K562 (cell line): ENCODE data around the gene CDC6. TPM values are rescaled to one million over a fixed set of nuclear protein-coding genes. Genes with fewer than 3 reads are reported as not detected.

Experiments used
- ATF2 ChIP-seq: sonication (generic); formaldehyde crosslinking; IDR thresholded peaks from 2 replicates; pipeline ENCODE4 v1.8.1; 2022; ENCODE audit warnings: missing genetic modification reagents
- CBX3 ChIP-seq, 2 experiments: IDR thresholded peaks; 1 replicate in 1 of 2; 2 replicates in 1 of 2; pipeline ENCODE4 v1.6.1; 2012; ENCODE audit warnings: inconsistent platforms in 2 of 2, low read length in 2 of 2, borderline replicate concordance in 1 of 2, control low read depth in 1 of 2
- CCAR2 ChIP-seq: fragments of 200-400 bp; formaldehyde crosslinking; IDR thresholded peaks from 2 replicates; pipeline ENCODE4 v1.6.1; 2017; ENCODE audit warnings: mild to moderate bottlenecking, low read depth, low read length
- CEBPZ ChIP-seq: fragments of 150-350 bp; IDR thresholded peaks from 2 replicates; pipeline ENCODE4 v1.6.1; 2014; ENCODE audit warnings: low read depth, mild to moderate bottlenecking, low read length, borderline replicate concordance
- CTCFL ChIP-seq: IDR thresholded peaks from 2 replicates; pipeline ENCODE4 v1.6.1; 2011; ENCODE audit warnings: borderline replicate concordance, low read depth, mild to moderate bottlenecking, moderate library complexity, low read length; ENCODE audit not compliant: insufficient read depth, poor library complexity, severe bottlenecking
- EP400 ChIP-seq: fragments of 450-650 bp; IDR thresholded peaks from 2 replicates; pipeline ENCODE4 v1.6.1; 2017; ENCODE audit warnings: antibody characterized with exemption, mild to moderate bottlenecking, moderate library complexity
- GTF2B ChIP-seq: IDR thresholded peaks from 2 replicates; pipeline ENCODE4 v1.6.1; 2011; ENCODE audit not compliant: insufficient read length; ENCODE audit errors: extremely low read depth
- KAT8 ChIP-seq: fragments of 450-650 bp; IDR thresholded peaks from 2 replicates; pipeline ENCODE4 v1.6.1; 2016; ENCODE audit warnings: low read depth, mild to moderate bottlenecking
- KLF1 ChIP-seq: fragments of 450-650 bp; IDR thresholded peaks from 2 replicates; pipeline ENCODE4 v1.6.1; 2016; ENCODE audit warnings: missing genetic modification characterization, missing compliant biosample characterization
- NR3C1 ChIP-seq: sonication (generic); formaldehyde crosslinking; IDR thresholded peaks from 2 replicates; pipeline ENCODE4 v1.8.1; 2022; ENCODE audit warnings: missing genetic modification reagents
- PCBP1 ChIP-seq: fragments of 200-400 bp; formaldehyde crosslinking; IDR thresholded peaks from 2 replicates; pipeline ENCODE4 v1.6.1; 2018; ENCODE audit warnings: mild to moderate bottlenecking, low read depth, low read length; ENCODE audit not compliant: poor library complexity, severe bottlenecking
- PML ChIP-seq: IDR thresholded peaks from 2 replicates; pipeline ENCODE4 v1.6.1; 2012; ENCODE audit warnings: low read length, inconsistent platforms
- RNF2 ChIP-seq: sonication (generic); IDR thresholded peaks from 2 replicates; pipeline ENCODE4 v1.6.1; 2016
- STAT5B ChIP-seq: fragments of 250-450 bp; sonication (Bioruptor Pico); IDR thresholded peaks from 2 replicates; pipeline ENCODE4 v1.8.0; 2021; ENCODE audit warnings: mild to moderate bottlenecking, inconsistent platforms
- TEAD4 ChIP-seq, 2 experiments: sonication (generic) in 1 of 2; formaldehyde crosslinking in 1 of 2; IDR thresholded peaks; 2 replicates each; pipeline versions ENCODE4 v1.6.1 to v1.8.0; 2012 to 2022; ENCODE audit warnings: borderline replicate concordance in 1 of 2, inconsistent platforms in 1 of 2, low read length in 1 of 2, mild to moderate bottlenecking in 1 of 2, missing genetic modification reagents in 1 of 2
- THRB ChIP-seq: fragments of 450-650 bp; formaldehyde crosslinking; conservative IDR thresholded peaks from 2 replicates; pipeline ENCODE4 v1.4.0; 2022; ENCODE audit warnings: mild to moderate bottlenecking, missing genetic modification characterization
- ZNF212 ChIP-seq: fragments of 450-650 bp; formaldehyde crosslinking; IDR thresholded peaks from 2 replicates; pipeline ENCODE4 v1.4.0; 2020; ENCODE audit warnings: mild to moderate bottlenecking
- ZNF561 ChIP-seq: fragments of 450-650 bp; formaldehyde crosslinking; conservative IDR thresholded peaks from 2 replicates; pipeline ENCODE4 v1.4.0; 2020; ENCODE audit warnings: mild to moderate bottlenecking, moderate library complexity
- polyA plus RNA-seq, 8 experiments: library from polyadenylated mRNA; depleted of rRNA in 4 of 8; stranded (reverse) in 5 of 8; unstranded in 3 of 8; fragments of >200 nt; fragmentation: Nextera tagmentation in 2 of 8; fragmentation: Illumina TruSeq in 1 of 8; extraction: Ambion mirVana in 2 of 8; extraction: Trizol in 1 of 8; gene quantifications; 2 replicates each; pipeline versions ENCODE4 v1.2.1 to v1.2.3, GENCODE V29; 2011 to 2014; ENCODE audit warnings: inconsistent platforms in 1 of 8, missing spikeins in 1 of 8
- total RNA-seq, 7 experiments: library from RNA; depleted of rRNA in 6 of 7; stranded (reverse); fragments of >200 nt in 6 of 7; fragmentation: Illumina TruSeq in 2 of 7; extraction: Trizol in 2 of 7; gene quantifications; 2 replicates each; pipeline versions ENCODE4 v1.2.1 to v1.2.3, GENCODE V29; 2011 to 2021; ENCODE audit warnings: low replicate concordance in 1 of 7

Gene CDC6
- total and polyA plus RNA-seq, 9 of the 15 experiments (the other 6 are each of a cell fraction or from before 2014, with no cell fraction given), result 29.6 to 141 (median 106) TPM

- TF ChIP-seq PCBP1 (peak; percentile 78), RNF2 (peak; percentile 63; the same call in 1 of the 2 replicates), ZNF212 (CRISPR knock-in tag) (no peak), TEAD4 (IDR thresholded peaks at IDR 0.05; ENCODE audit: low read length) (peak; percentile 63), TEAD4 (CRISPR knock-in tag; IDR thresholded peaks at IDR 0.05; ENCODE audit: borderline replicate concordance) (no peak), STAT5B (CRISPR knock-in tag) (no peak), CTCFL (no peak), KLF1 (tag) (no peak), NR3C1 (CRISPR knock-in tag) (no peak), PML (no peak), CCAR2 (no peak), EP400 (peak; percentile 78; the same call in 1 of the 2 replicates), GTF2B (no peak), CBX3 (IDR thresholded peaks at IDR 0.05; ENCODE audit: borderline replicate concordance in 1 of 2, low read length in 2 of 2) (no peak), ZNF561 (no peak), KAT8 (no peak), THRB (CRISPR knock-in tag) (no peak), CEBPZ (no peak), ATF2 (CRISPR knock-in tag) (no peak)
These were observed 57.7 kb downstream of the CDC6 start (continued) for GRCh38 chr17:40345161-40345993.
